HT-29 (cell line): ENCODE measurements around the gene PPP2R1B. TPM values are rescaled to one million over a fixed set of nuclear protein-coding genes. Genes with fewer than 3 reads are reported as not detected.
"Not testable (repeated sequence)": the region's sequence is repeated elsewhere in the genome, so short reads cannot be mapped to it uniquely, and the experiment has no call there.

Source experiments
- DNase-seq: peaks from one replicate; pipeline ENCODE4 v3.0.0-alpha.2; 2015; ENCODE audit warnings: low spot score
- total RNA-seq: library from RNA; depleted of rRNA; stranded (reverse); fragments of >200 nt; shearing (Covaris generic); gene quantifications from 2 replicates; pipeline ENCODE4 v1.2.3, GENCODE V29; 2014

Gene PPP2R1B
- total RNA-seq, 1 experiment from 2014 or later = 25.9 TPM

GRCh38 chr11:111726301-111726713 is 39.9 kb downstream of the PPP2R1B start:
- DNase-seq = no peak

GRCh38 chr11:111725621-111726020 is 40.6 kb downstream of the PPP2R1B start:
- no peak for DNase-seq

- DNase-seq = no peak
Observed at GRCh38 chr11:111724615-111725129, 41.5 kb downstream of the PPP2R1B start.

GRCh38 chr11:111723595-111723994 is 42.6 kb downstream of the PPP2R1B start:
- DNase-seq = no peak

- no peak for DNase-seq
Observed at GRCh38 chr11:111722501-111722900, 43.7 kb downstream of the PPP2R1B start.

GRCh38 chr11:111720801-111721494 is 45.2 kb downstream of the PPP2R1B start:
- no peak for DNase-seq

GRCh38 chr11:111719379-111719778 is 46.8 kb downstream of the PPP2R1B start:
- no peak for DNase-seq

GRCh38 chr11:111718859-111719258 is 47.3 kb downstream of the PPP2R1B start:
- no peak for DNase-seq

GRCh38 chr11:111718436-111718835 is 47.8 kb downstream of the PPP2R1B start:
- DNase-seq = peak; percentile 94

- not testable (repeated sequence) for DNase-seq
Observed at GRCh38 chr11:111717660-111718059, 48.5 kb downstream of the PPP2R1B start.

- no peak for DNase-seq
Observed at GRCh38 chr11:111715142-111715816, 50.9 kb downstream of the PPP2R1B start.

- no peak for DNase-seq
Observed at GRCh38 chr11:111714522-111714921, 51.7 kb downstream of the PPP2R1B start.

- DNase-seq = no peak
Observed at GRCh38 chr11:111707691-111708067, 58.5 kb downstream of the PPP2R1B start.

- no peak for DNase-seq
Observed at GRCh38 chr11:111707039-111707690, 59.0 kb downstream of the PPP2R1B start.

- DNase-seq = no peak
Observed at GRCh38 chr11:111703576-111703975, 62.6 kb downstream of the PPP2R1B start.

- DNase-seq = no peak
Observed at GRCh38 chr11:111702623-111703022, 63.6 kb downstream of the PPP2R1B start.

- DNase-seq = no peak
Observed at GRCh38 chr11:111700162-111700561, 66.0 kb downstream of the PPP2R1B start.

- no peak for DNase-seq
Observed at GRCh38 chr11:111699579-111700156, 66.5 kb downstream of the PPP2R1B start.

GRCh38 chr11:111698852-111699559 is 67.2 kb downstream of the PPP2R1B start:
- no peak for DNase-seq

GRCh38 chr11:111697933-111698371 is 68.2 kb downstream of the PPP2R1B start:
- DNase-seq = no peak

GRCh38 chr11:111696556-111696955 is 69.6 kb downstream of the PPP2R1B start:
- DNase-seq = no peak
